22Rv1 (cell line): ENCODE results near the gene JAKMIP1.

Experiments
- ZFX ChIP-seq: fragments of 450-650 bp; IDR thresholded peaks from 2 replicates; pipeline ENCODE4 v1.6.1; 2017; ENCODE audit warnings: antibody characterized with exemption, borderline replicate concordance
- TF ChIP-seq, protein P1 (sequence below): fragments of 450-650 bp; IDR thresholded peaks from 2 replicates; pipeline ENCODE4 v1.5.1; 2017; ENCODE audit warnings: mild to moderate bottlenecking

DNA sequence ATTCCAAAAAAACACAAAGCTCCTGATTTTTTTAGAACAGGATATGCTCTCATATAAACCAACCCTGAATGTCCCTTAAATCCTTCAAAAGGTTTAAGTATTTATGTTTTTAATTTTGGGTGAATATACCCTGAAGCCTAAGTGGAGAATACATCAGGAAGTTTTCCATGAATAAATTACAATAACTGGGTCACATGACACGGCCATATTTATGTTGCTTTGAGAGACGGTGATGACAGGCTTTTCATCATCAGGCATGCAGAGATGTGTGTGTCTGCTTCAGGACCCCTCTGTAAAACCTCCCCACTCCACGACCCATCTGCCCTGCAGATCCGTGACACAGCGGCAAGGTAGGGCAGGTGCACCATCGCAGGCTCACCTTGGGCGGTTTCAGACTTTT lies 121.8 kb downstream of the JAKMIP1 start:
- TF ChIP-seq, protein P1, sequence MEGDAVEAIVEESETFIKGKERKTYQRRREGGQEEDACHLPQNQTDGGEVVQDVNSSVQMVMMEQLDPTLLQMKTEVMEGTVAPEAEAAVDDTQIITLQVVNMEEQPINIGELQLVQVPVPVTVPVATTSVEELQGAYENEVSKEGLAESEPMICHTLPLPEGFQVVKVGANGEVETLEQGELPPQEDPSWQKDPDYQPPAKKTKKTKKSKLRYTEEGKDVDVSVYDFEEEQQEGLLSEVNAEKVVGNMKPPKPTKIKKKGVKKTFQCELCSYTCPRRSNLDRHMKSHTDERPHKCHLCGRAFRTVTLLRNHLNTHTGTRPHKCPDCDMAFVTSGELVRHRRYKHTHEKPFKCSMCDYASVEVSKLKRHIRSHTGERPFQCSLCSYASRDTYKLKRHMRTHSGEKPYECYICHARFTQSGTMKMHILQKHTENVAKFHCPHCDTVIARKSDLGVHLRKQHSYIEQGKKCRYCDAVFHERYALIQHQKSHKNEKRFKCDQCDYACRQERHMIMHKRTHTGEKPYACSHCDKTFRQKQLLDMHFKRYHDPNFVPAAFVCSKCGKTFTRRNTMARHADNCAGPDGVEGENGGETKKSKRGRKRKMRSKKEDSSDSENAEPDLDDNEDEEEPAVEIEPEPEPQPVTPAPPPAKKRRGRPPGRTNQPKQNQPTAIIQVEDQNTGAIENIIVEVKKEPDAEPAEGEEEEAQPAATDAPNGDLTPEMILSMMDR: no peak
- TF ChIP-seq ZFX: no peak
